Uterus (tissue), 4 donors: ENCODE measurements around the gene TMEM200A. TPM values are rescaled to one million over a fixed set of nuclear protein-coding genes. Genes with fewer than 3 reads are reported as not detected.

ENCODE experiments used
- DNase-seq, 2 donors: peaks; one replicate each; pipeline ENCODE4 v3.0.0-alpha.2; 2019 to 2020
- H3K27ac ChIP-seq, 2 donors: fragments of 200-600 bp; sonication (generic); 1 replicate in 1 of 2; 2 replicates in 1 of 2; pipeline ENCODE4 v1.5.1; 2016 to 2018
- H3K27me3 ChIP-seq, 2 donors: fragments of 200-600 bp; sonication (generic); one replicate each; pipeline ENCODE4 v1.5.1; 2018 to 2019; ENCODE audit warnings: control low read depth in 1 of 2
- H3K36me3 ChIP-seq, 2 donors: fragments of 200-600 bp; sonication (generic); one replicate each; pipeline ENCODE4 v1.5.1; 2019; ENCODE audit warnings: control low read depth in 1 of 2
- H3K4me1 ChIP-seq, 2 donors: fragments of 200-600 bp; sonication (generic); one replicate each; pipeline ENCODE4 v1.5.1; 2018 to 2019; ENCODE audit warnings: control low read depth in 1 of 2
- H3K4me3 ChIP-seq, 2 donors: fragments of 200-600 bp; sonication (generic); 1 replicate in 1 of 2; 2 replicates in 1 of 2; pipeline ENCODE4 v1.5.1; 2018 to 2019; ENCODE audit warnings: mild to moderate bottlenecking in 1 of 2
- H3K9me3 ChIP-seq, 2 donors: fragments of 200-600 bp; sonication (generic); one replicate each; pipeline ENCODE4 v1.5.1; 2019; ENCODE audit warnings: control low read depth in 1 of 2
- POLR2A ChIP-seq, 2 donors: fragments of 450-650 bp; IDR thresholded peaks; one replicate each; pipeline ENCODE4 v1.6.1; 2016; ENCODE audit warnings: antibody characterized with exemption in 2 of 2, mild to moderate bottlenecking in 1 of 2, moderate library complexity in 1 of 2
- intact Hi-C: fragments of 100-400 bp; cut with DNase I; formaldehyde crosslinking; loops from one replicate; pipeline ENCODE4 v1.15.1; 2023; ENCODE audit warnings: low total_unique reads
- total RNA-seq, 4 donors: library from RNA; depleted of rRNA in 3 of 4; stranded (reverse); fragments of >200 nt in 3 of 4; gene quantifications; one replicate each; pipeline versions ENCODE4 v1.1.0 to v1.2.4, GENCODE V29; 2014 to 2023
- TF ChIP-seq, protein P1 (sequence below), 4 experiments: fragments of 200-600 bp in 2 of 4; fragments of 450-650 bp in 2 of 4; sonication (generic) in 2 of 4; IDR thresholded peaks; one replicate each; pipeline ENCODE4 v1.5.1; 2016 to 2019; ENCODE audit warnings: antibody characterized with exemption in 4 of 4, mild to moderate bottlenecking in 2 of 4, moderate library complexity in 1 of 4
- donor health status: DM: yes; HTN: yes; CAD: no.

The TMEM200A gene
- total RNA-seq, 4 donors from 2014 or later = 20.9 to 27.9 (median 23.1) TPM

DNA sequence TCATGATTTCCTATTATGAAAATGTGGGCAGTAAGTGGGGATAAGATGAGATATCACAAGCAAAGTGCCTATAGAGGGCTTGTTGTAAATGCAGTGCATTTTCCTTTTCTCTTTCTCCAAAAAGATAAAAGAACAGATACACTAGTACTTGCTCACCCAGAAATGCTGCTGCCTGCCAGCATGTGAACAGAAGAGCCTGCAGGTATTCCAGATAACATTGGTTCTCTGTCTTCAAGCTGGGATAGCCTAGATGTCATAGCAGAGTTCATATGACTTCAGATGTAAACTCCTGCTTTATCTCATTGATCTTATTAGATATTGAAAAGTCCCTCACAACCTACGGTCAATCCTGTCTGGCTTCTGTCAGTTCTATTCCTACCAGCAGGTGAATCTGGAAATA lies 123.7 kb downstream of the TMEM200A start:
- intact Hi-C loops = no loop called here
- TF ChIP-seq, protein P1, sequence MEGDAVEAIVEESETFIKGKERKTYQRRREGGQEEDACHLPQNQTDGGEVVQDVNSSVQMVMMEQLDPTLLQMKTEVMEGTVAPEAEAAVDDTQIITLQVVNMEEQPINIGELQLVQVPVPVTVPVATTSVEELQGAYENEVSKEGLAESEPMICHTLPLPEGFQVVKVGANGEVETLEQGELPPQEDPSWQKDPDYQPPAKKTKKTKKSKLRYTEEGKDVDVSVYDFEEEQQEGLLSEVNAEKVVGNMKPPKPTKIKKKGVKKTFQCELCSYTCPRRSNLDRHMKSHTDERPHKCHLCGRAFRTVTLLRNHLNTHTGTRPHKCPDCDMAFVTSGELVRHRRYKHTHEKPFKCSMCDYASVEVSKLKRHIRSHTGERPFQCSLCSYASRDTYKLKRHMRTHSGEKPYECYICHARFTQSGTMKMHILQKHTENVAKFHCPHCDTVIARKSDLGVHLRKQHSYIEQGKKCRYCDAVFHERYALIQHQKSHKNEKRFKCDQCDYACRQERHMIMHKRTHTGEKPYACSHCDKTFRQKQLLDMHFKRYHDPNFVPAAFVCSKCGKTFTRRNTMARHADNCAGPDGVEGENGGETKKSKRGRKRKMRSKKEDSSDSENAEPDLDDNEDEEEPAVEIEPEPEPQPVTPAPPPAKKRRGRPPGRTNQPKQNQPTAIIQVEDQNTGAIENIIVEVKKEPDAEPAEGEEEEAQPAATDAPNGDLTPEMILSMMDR (IDR thresholded peaks at IDR 0.05) = no peak
- TF ChIP-seq POLR2A (IDR thresholded peaks at IDR 0.05) = no peak

More for the DNA sequence above, 123.7 kb downstream of the TMEM200A start:
- DNase-seq = no peak
- Histone ChIP-seq H3K4me3 (no peak overlapping the region), H3K36me3 (no peaks in the 10 kb centered on the region), H3K27me3 (no peaks in the 10 kb centered on the region), H3K9me3 (no peaks in the 10 kb centered on the region), H3K27ac (no peak overlapping the region), H3K4me1 (no peaks in the 10 kb centered on the region)

Other genes starting within 250 kb of the TMEM200A start
- gene SAMD3, start 143.1 kb upstream of the TMEM200A start, total RNA-seq = 10 to 100 TPM in 1 of 4 donors, 1 to 10 TPM in 3; 4.1 to 10.0 (median 4.5) TPM